ENCODE data around the gene PJA1.

Gene PJA1

GRCh38 chrX:69165087-69165651, at the start of gene PJA1:
PJA1 (minus strand) TSS chrX:69165453; CDS start chrX:69163073, 2,380 bp downstream.
- peak; percentile 75 for DNase-seq (ENCODE audit: low spot score)

GRCh38 chrX:69214463-69214862, 49.2 kb upstream of the PJA1 start:
- DNase-seq (ENCODE audit: low spot score) = no peak

GRCh38 chrX:69211701-69212100, 46.4 kb upstream of the PJA1 start:
- DNase-seq (ENCODE audit: low spot score) = no peak

GRCh38 chrX:69210581-69210980, 45.3 kb upstream of the PJA1 start:
- DNase-seq (ENCODE audit: low spot score) = no peak

- no peak for DNase-seq (ENCODE audit: low spot score)
Measured at GRCh38 chrX:69207216-69207615, 42.0 kb upstream of the PJA1 start.

GRCh38 chrX:69203638-69204037, 38.4 kb upstream of the PJA1 start:
- no peak for DNase-seq (ENCODE audit: low spot score)

- DNase-seq (ENCODE audit: low spot score) = no peak
Measured at GRCh38 chrX:69197690-69198089, 32.4 kb upstream of the PJA1 start.

GRCh38 chrX:69196666-69197065, 31.4 kb upstream of the PJA1 start:
- no peak for DNase-seq (ENCODE audit: low spot score)

- DNase-seq (ENCODE audit: low spot score) = no peak
Measured at GRCh38 chrX:69195810-69196209, 30.6 kb upstream of the PJA1 start.

GRCh38 chrX:69195192-69195591, 29.9 kb upstream of the PJA1 start:
- no peak for DNase-seq (ENCODE audit: low spot score)

- no peak for DNase-seq (ENCODE audit: low spot score)
Measured at GRCh38 chrX:69192603-69193002, 27.4 kb upstream of the PJA1 start.

GRCh38 chrX:69189576-69190371, 24.5 kb upstream of the PJA1 start:
- no peak for DNase-seq (ENCODE audit: low spot score)

GRCh38 chrX:69186651-69187050, 21.4 kb upstream of the PJA1 start:
- no peak for DNase-seq (ENCODE audit: low spot score)

- no peak for DNase-seq (ENCODE audit: low spot score)
Measured at GRCh38 chrX:69185886-69186285, 20.6 kb upstream of the PJA1 start.

- DNase-seq (ENCODE audit: low spot score) = no peak
Measured at GRCh38 chrX:69185141-69185540, 19.9 kb upstream of the PJA1 start.

GRCh38 chrX:69182818-69183380, 17.6 kb upstream of the PJA1 start:
- DNase-seq (ENCODE audit: low spot score) = no peak

GRCh38 chrX:69179380-69179911, 14.2 kb upstream of the PJA1 start:
- no peak for DNase-seq (ENCODE audit: low spot score)

GRCh38 chrX:69178592-69178991, 13.3 kb upstream of the PJA1 start:
- no peak for DNase-seq (ENCODE audit: low spot score)

- no peak for DNase-seq (ENCODE audit: low spot score)
Measured at GRCh38 chrX:69177511-69178162, 12.4 kb upstream of the PJA1 start.

GRCh38 chrX:69176053-69176452, 10.8 kb upstream of the PJA1 start:
- no peak for DNase-seq (ENCODE audit: low spot score)

- DNase-seq (ENCODE audit: low spot score) = no peak
Measured at GRCh38 chrX:69173906-69174305, 8.7 kb upstream of the PJA1 start.

GRCh38 chrX:69172937-69173336, 7.7 kb upstream of the PJA1 start:
- DNase-seq (ENCODE audit: low spot score) = no peak

- no peak for DNase-seq (ENCODE audit: low spot score)
Measured at GRCh38 chrX:69170319-69170718, 5.1 kb upstream of the PJA1 start.
